GM19043 (cell line): ENCODE data around the gene UGGT2.

Source experiments
- ATAC-seq: cut with Tn5 transposase; IDR thresholded peaks from one replicate; pipeline ENCODE4 v1.9.1; 2021; ENCODE audit warnings: low read depth; ENCODE audit not compliant: unreplicated experiment

The UGGT2 gene, protein sequence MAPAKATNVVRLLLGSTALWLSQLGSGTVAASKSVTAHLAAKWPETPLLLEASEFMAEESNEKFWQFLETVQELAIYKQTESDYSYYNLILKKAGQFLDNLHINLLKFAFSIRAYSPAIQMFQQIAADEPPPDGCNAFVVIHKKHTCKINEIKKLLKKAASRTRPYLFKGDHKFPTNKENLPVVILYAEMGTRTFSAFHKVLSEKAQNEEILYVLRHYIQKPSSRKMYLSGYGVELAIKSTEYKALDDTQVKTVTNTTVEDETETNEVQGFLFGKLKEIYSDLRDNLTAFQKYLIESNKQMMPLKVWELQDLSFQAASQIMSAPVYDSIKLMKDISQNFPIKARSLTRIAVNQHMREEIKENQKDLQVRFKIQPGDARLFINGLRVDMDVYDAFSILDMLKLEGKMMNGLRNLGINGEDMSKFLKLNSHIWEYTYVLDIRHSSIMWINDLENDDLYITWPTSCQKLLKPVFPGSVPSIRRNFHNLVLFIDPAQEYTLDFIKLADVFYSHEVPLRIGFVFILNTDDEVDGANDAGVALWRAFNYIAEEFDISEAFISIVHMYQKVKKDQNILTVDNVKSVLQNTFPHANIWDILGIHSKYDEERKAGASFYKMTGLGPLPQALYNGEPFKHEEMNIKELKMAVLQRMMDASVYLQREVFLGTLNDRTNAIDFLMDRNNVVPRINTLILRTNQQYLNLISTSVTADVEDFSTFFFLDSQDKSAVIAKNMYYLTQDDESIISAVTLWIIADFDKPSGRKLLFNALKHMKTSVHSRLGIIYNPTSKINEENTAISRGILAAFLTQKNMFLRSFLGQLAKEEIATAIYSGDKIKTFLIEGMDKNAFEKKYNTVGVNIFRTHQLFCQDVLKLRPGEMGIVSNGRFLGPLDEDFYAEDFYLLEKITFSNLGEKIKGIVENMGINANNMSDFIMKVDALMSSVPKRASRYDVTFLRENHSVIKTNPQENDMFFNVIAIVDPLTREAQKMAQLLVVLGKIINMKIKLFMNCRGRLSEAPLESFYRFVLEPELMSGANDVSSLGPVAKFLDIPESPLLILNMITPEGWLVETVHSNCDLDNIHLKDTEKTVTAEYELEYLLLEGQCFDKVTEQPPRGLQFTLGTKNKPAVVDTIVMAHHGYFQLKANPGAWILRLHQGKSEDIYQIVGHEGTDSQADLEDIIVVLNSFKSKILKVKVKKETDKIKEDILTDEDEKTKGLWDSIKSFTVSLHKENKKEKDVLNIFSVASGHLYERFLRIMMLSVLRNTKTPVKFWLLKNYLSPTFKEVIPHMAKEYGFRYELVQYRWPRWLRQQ (N-terminal part only)

GRCh38 chr13:96053003-96053703 is at the start of gene UGGT2:
Gene UGGT2, minus strand, starts transcription at chr13:96053401. Its CDS starts 89 bp downstream, at chr13:96053312.
- ATAC-seq, result peak; percentile 95

GRCh38 chr13:96100457-96101220 is 47.4 kb upstream of the UGGT2 start:
- no peak for ATAC-seq

GRCh38 chr13:96093296-96094006 is 40.2 kb upstream of the UGGT2 start:
- no peak for ATAC-seq

GRCh38 chr13:96091164-96092117 is 38.2 kb upstream of the UGGT2 start:
- no peak for ATAC-seq

DNA sequence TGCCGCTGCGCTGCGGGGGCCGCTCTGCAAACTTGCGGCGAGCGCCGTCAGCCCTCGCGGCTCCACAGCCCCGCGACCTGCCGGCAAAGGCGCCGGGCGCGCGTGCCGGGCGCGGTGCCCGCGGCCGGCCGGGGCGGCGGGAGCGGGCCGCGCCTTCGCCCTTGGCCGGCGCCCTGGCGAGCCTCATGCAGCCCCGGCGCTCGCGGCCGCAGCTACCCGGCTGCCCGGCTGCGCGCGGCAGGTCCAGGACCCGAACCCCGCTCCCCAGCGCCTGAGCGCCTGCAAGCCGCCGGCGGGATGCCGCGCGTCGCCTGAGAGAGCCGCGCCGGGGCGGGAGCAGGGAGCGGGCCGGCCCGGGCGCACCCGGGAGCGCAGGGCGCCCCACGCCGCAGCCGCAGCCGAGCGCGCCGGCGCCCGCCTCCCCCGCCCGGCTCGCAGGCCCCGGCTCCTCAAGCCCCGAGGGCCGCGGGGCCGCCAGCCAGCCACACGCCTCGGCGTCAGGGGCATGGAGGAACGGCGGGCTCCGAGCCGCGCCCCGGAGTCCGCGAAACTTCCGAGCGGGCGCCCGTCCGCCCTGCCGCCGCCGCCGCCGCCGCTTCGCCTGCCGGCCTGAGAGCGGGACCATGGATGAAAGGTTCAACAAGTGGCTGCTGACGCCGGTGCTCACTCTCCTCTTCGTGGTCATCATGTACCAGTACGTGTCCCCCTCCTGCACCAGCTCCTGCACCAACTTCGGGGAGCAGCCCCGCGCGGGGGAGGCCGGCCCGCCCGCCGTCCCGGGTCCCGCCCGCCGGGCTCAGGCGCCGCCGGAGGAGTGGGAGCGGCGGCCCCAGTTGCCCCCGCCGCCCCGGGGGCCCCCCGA is 37.3 kb upstream of the UGGT2 start:
- no peak for ATAC-seq

DNA sequence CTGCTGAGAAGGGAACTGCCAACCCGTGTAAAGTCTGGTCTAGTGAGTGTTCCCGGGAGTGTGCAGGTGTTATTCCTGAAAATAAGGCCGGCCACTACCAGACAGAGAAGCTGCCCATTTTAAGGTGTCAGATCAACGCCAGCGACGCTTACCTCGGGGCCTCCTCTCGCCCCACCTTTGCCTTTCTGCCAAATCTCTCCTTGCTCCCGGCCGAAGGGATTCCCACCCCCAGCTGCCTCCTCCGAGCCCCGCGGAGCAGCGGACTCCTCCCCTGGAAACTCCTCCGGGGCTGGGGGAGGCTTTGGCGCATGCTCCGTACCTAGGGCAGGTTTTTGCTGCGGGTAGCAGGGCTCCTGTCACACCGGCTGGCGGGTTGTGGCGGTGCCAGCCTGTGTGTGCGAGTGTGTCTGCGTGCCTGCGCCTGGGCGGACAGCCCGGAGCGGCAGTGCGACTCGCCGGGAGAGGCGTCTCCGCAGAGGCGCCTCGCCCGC is 36.6 kb upstream of the UGGT2 start, which contains the start of gene HS6ST3:
Gene HS6ST3, plus strand, starts transcription at position 359 of the 491 bp plus-strand sequence.
- no peak for ATAC-seq

GRCh38 chr13:96089139-96089538 is 35.9 kb upstream of the UGGT2 start:
- ATAC-seq, result no peak

- ATAC-seq, result no peak
Observed at GRCh38 chr13:96086736-96087135, 33.5 kb upstream of the UGGT2 start.

- no peak for ATAC-seq
Observed at GRCh38 chr13:96082640-96083039, 29.4 kb upstream of the UGGT2 start.

- no peak for ATAC-seq
Observed at GRCh38 chr13:96081888-96082287, 28.7 kb upstream of the UGGT2 start.

DNA sequence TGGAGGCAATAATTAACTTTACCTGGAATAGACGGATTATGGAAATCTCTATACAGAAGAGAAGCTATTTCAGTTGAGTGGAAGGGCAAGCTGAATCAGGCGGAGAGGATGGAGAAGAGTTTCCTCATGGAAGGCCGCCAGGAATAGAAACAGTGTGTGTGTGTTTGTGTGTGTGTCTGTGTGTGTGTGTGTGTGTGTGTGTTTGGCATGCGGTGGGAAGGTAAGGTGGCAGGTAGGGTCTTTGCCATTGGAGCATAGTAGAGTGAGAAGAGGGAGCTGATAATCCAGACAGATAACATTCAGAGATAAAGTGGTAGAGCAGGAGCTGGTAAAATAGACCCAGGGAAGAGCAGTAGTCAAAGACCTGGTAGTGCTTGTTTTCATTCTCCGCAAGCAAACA is 27.5 kb upstream of the UGGT2 start:
- no peak for ATAC-seq

DNA sequence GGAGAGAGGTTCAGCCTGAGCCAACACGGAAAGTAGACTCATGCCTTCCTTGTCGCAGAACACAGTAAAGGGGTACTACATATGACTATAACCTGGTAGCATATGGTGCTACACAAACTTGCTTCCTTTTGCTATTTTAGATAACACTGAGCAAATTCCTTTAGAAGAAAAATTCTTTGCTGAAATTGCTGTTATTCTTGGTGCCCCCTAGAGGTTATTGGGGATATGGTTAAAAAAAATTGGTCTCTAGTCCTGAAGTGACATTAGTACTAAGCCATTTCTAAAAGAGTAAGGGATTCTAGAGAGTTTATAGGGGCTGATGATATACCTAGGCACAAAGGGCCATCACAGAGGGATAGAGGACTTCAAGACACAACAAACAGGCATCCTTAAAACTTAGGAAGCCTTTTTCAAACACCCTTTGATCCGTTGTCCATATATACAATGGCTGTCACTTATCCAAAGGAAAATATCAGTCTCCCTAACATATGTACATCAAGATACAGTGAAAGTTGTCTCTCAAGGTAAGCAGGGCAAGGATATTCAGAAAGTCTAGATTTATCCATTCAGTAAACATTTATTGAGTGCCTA is 22.8 kb upstream of the UGGT2 start:
- ATAC-seq, result peak; percentile 59

DNA sequence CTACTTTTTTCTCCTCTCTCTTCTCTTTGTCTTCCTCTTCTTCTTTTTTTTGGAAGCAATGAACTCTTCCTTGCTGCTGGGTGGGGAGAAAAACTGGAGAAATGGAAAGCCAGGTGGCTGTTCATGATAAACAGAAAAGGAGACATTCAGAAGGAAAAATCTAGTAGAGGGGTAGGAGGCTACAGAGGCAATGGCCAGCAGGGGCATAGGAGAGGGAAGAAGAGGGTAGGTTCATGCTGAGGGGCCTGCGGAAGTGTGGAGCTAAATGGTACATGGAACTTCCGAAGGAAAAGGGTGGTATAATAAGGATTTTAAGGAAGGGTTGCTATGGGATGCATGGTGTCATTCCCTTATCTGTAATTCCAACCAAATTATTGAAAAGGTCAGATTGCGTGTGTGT is 19.2 kb upstream of the UGGT2 start:
- no peak for ATAC-seq

DNA sequence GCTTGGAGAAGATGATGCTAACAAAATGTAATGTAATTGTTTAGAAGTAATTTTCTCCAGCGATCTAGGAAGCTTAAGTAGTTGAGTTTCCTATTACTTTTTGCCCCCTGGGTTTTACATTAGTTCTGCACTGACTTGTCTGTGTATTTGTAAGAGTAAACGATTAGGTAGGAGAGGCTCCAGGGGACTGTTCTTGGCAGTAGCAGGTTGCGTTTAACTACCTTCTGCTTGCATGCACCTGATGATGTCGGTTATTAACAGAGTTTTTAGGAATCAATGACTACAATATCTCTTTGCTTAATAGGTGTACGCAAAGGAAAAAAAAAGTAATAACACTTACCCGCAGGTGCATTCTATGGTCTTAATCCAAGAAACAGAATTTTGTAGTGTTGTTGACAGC is 18.3 kb upstream of the UGGT2 start:
- ATAC-seq, result no peak

DNA sequence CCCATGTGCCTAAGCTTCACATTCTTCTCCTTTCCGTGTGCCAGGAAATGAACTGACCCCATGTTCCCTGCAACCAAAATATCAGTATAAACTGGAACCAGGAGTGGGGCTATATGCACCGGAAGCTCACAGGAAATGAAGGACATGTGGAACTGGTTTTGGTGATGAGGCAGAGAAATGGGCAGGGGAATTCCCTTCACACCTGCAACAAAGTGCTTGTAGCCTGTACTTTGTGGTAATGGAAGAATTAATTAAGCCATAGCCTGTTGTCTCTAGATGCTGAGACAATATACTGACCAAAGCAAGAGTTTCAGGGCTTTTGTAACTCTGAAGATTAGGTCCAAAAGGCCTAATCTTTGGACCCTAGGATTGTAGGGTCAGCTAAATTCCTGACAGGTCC is 15.5 kb upstream of the UGGT2 start:
- no peak for ATAC-seq

GRCh38 chr13:96065849-96066248 is 12.6 kb upstream of the UGGT2 start:
- no peak for ATAC-seq
